HUES64 (cell line): ENCODE data around the gene AGAP5.
"Not testable (repeated sequence)": the region's sequence is repeated elsewhere in the genome, so short reads cannot be mapped to it uniquely, and the experiment has no call there.

Experiments
- H3K27ac ChIP-seq: 2 replicates; pipeline ENCODE4 v1.7.0; 2013; ENCODE audit warnings: low read depth, low read length, inconsistent platforms
- H3K27me3 ChIP-seq: 2 replicates; pipeline ENCODE4 v1.6.1; 2013; ENCODE audit warnings: mild to moderate bottlenecking, low read length; ENCODE audit not compliant: insufficient read depth
- H3K36me3 ChIP-seq: 2 replicates; pipeline ENCODE4 v1.6.1; 2013; ENCODE audit warnings: mild to moderate bottlenecking, low read length; ENCODE audit not compliant: insufficient read depth
- H3K4me1 ChIP-seq: 2 replicates; pipeline ENCODE4 v1.6.1; 2013; ENCODE audit warnings: mild to moderate bottlenecking, low read length, moderate library complexity; ENCODE audit not compliant: insufficient read depth
- H3K4me3 ChIP-seq: 2 replicates; pipeline ENCODE4 v1.5.1; 2013; ENCODE audit warnings: mild to moderate bottlenecking, low read length, moderate library complexity
- H3K9ac ChIP-seq: 2 replicates; pipeline ENCODE4 v1.6.1; 2013; ENCODE audit warnings: mild to moderate bottlenecking, low read depth, low read length
- H3K9me3 ChIP-seq: 2 replicates; pipeline ENCODE4 v1.6.1; 2013; ENCODE audit warnings: low read depth, low read length; ENCODE audit not compliant: insufficient read depth
- WGBS: fragments of 150-250, 120-280 bp; methylation state at CpG from one replicate; pipeline ENCODE4 v1.1.7; 2013; ENCODE audit warnings: missing lambda C conversion rate; 5-methylcytosine and 5-hydroxymethylcytosine counted together

AGAP5 gene

DNA sequence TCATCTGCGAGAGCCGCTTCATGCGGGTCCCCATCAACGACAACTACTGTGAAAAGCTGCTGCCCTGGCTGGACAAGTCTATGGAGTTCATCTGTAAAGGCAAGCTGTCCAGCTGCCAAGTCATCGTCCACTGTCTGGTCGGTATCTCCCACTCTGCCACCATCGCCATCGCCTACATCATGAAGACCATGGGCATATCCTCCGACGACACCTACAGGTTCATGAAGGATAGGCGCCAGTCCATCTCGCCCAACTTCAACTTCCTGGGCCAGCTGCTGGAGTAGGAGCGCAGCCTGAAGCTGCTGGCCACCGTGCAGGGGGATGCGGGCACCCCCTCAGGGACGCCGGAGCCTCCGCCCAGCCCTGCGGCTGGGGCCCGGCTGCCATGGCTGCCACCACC is 34.5 kb upstream of the AGAP5 start:
- Histone ChIP-seq H3K27me3 (no peaks in the 10 kb centered on the region), H3K9ac (no peak overlapping the region), H3K4me3 (no peak overlapping the region), H3K9me3 (no peaks in the 10 kb centered on the region), H3K36me3 (peaks cover 26% of the 10 kb centered on the region), H3K4me1 (peaks cover 3% of the 10 kb centered on the region; the same call in 1 of the 2 replicates), H3K27ac (no peak overlapping the region)
- WGBS: 97% methylated on average over 20 of the region's 20 CpGs

DNA sequence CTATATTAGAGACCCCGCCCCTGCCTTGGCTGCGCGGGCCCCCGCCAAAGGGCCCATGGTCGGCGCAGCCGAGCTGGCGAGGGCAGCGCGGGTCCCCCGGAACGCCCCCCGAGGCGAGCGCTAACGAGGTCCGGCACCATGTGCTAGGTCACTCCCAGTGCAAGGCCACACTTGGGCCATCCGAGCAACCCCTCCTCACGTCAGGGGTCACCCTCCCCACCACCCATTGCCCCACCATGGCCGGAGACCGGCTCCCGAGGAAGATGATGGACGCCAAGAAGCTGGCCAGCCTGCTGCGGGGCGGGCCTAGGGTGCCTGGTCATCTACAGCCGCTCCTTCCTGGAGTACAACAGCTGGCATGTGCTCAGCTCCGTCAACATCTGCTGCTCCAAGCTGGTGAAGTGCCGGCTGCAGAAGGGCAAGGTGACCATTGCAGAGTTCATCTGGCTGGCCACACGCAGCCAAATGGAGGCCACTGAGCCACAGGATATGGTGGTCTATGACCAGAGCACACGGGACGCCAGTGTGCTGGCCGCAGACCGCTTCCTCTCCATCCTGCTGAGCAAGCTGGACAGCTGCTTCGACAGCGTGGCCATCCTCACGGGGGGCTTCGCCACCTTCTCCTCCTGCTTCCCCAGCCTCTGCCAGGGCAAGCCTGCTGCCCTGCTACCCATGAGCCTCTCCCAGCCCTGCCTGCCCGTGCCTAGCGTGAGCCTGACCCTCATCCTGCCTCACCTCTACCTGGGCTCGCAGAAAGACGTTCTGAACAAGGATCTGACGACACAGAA is 33.9 kb upstream of the AGAP5 start:
- peaks cover 3% of the 10 kb centered on the region; the same call in 1 of the 2 replicates for H3K4me1 ChIP-seq
- H3K36me3 ChIP-seq: peaks cover 32% of the 10 kb centered on the region
- no peak overlapping the region for H3K27ac ChIP-seq
- no peak overlapping the region for H3K4me3 ChIP-seq
- 95% methylated on average over 42 of the region's 42 CpGs for WGBS
- no peaks in the 10 kb centered on the region for H3K27me3 ChIP-seq
- H3K9ac ChIP-seq: no peak overlapping the region
- H3K9me3 ChIP-seq: no peaks in the 10 kb centered on the region

DNA sequence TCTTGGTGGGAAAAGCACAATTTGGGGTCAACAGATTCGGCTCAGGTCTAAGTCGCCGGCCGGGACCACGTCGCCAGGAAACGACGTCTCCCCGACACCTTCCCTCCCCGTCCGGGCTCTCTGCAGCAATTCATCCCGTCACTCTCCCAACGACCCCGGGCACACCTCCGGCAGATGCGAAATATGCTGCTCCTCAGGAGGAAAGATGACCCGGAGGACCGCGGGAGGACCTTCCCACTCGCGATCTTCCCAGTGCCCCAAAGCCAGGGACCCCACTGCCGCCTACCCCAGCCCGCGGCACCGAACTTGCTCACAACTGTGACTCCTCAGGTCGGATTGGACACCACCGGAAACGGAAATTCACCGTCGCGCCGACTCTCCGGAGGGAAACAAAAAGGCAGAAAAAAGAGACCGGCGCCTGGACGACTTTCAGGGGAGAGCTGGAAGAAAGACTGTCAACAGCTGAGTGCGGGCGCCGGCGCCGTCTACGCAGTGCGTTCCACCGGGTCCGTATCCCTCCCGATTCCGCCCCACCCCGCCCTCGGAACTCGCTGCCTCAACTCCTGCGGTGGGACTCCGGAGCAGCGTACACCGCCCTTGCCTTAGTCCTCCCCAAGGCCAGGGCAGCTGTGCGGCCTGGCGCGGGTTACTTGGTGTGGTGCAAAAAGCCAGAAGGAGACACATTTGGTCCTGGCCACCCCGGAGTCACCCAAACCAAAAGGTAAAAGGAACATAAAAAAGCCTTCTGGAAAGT is 32.4 kb upstream of the AGAP5 start:
- Histone ChIP-seq H3K9me3 (no peaks in the 10 kb centered on the region), H3K4me3 (peak overlapping the region; percentile 95), H3K9ac (peak overlapping the region; percentile 94), H3K27me3 (no peaks in the 10 kb centered on the region), H3K27ac (peak overlapping the region; percentile 83), H3K4me1 (peaks cover 3% of the 10 kb centered on the region; the same call in 1 of the 2 replicates), H3K36me3 (peaks cover 39% of the 10 kb centered on the region)
- WGBS: under 1% methylated on average over 58 of the region's 58 CpGs

DNA sequence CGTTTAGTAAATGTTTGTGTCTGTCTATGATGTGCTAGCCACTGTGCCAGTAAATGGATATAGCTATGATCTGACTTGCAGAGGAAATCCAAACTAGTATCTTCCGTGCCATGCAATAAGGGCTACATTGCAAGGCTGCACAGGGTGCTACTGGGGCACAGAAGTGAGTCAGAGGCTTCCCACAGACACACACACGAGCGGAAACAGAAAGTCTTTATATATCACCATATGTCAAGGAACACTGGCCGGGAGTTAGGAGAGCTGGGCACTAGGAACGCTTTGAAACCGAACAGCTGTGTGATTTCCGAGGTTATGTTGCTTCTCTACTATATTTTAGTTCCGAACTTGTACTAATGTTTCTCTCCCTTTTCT is 31.9 kb upstream of the AGAP5 start:
- not testable (repeated sequence) for H3K27ac ChIP-seq, H3K9me3 ChIP-seq, H3K4me1 ChIP-seq, H3K27me3 ChIP-seq
- H3K36me3 ChIP-seq: peaks cover 44% of the 10 kb centered on the region
- peak overlapping the region; percentile 95 for H3K4me3 ChIP-seq
- peak overlapping the region; percentile 94 for H3K9ac ChIP-seq
- WGBS: under 1% methylated on average over 5 of the region's 9 CpGs

DNA sequence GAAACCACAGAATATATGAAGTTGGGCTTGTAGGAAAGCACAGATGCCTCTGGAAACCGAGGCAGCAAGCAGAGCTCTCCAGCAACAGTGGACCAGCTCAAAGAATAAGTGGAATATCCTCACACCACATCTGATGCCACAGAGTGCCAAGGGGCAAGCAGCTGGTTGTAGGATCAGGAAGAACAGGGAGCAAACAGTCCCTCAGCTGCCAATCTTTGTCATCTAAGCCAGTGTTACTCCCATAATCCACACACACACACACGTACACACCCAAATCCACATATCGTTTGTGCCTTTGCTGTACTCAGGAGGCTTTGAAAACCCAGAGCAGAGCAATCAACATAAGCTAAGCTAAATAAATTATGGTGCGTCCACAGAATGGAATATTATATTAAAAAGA is 25.6 kb upstream of the AGAP5 start:
- Histone ChIP-seq H3K36me3 (peaks cover 95% of the 10 kb centered on the region), H3K9ac (no peak overlapping the region), H3K9me3 (no peaks in the 10 kb centered on the region), H3K27me3 (no peaks in the 10 kb centered on the region), H3K4me1 (no peaks in the 10 kb centered on the region), H3K4me3 (no peak overlapping the region), H3K27ac (no peak overlapping the region)
- 62% methylated on average over 3 of the region's 4 CpGs for WGBS

DNA sequence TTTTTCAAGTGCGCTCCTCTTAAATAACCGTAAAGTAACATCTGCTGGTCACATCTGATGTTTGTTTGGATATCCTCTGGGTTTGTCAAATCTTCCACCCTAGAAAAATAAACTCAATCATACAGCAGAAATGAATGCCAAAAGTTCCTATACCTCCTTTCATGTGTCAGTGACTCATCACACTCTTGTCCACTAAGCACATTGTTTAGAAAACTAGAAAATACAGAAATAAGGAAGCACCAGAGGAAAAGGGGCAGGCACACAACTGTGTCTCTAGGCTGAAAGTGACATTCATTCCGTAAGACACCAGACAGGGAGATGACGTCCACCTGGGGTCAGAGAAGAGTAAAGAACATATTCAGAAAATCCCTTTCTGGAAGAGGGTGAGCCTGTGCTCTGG is 22.7 kb upstream of the AGAP5 start:
- H3K9me3 ChIP-seq, H3K27ac ChIP-seq, H3K4me3 ChIP-seq, H3K27me3 ChIP-seq, H3K4me1 ChIP-seq, H3K9ac ChIP-seq: not testable (repeated sequence)
- peaks cover 96% of the 10 kb centered on the region for H3K36me3 ChIP-seq
- WGBS: 97% methylated on average over 4 of the region's 4 CpGs

DNA sequence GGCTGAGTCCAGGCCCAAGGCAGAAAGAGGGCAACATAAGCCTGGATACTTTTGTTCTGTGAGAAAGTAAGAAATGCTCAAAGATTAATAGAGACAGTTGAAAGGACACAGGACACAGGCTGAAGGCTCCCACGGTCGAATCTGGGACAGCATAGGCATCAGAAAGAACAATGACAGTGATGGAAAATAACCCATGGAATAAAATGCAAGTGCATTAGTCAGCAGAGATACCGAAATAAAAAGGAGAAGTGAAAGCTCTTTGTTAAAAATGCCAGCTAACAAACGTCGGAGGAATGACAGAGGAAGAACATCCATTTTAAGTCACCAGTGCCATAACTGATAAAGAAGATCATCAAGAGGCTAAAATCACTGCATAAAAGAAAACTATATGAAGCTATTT is 19.6 kb upstream of the AGAP5 start:
- H3K27ac ChIP-seq: no peak overlapping the region
- H3K36me3 ChIP-seq: peaks cover 71% of the 10 kb centered on the region
- no peaks in the 10 kb centered on the region for H3K4me1 ChIP-seq
- 95% methylated on average over 5 of the region's 5 CpGs for WGBS
- H3K27me3 ChIP-seq: no peaks in the 10 kb centered on the region
- H3K9ac ChIP-seq: no peak overlapping the region
- H3K4me3 ChIP-seq: no peak overlapping the region
- no peaks in the 10 kb centered on the region for H3K9me3 ChIP-seq

DNA sequence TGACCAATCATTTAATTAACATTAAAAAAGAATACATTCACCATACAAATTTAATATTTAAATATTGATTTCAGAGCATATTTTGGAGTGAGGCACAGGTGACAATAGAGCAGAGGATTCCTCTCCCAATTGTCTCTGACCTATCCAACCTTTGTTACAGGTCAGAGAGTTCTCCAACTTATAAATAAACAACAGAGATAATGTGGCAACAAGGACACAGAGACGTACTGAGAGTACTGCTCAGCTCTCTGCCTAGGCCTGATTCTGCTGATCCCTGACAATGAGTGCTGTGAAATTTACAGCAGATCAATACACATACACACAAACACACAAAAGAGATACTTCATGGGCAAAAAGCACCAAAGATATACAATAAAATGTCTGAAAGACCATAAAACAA is 18.3 kb upstream of the AGAP5 start:
- peaks cover 58% of the 10 kb centered on the region for H3K36me3 ChIP-seq

DNA sequence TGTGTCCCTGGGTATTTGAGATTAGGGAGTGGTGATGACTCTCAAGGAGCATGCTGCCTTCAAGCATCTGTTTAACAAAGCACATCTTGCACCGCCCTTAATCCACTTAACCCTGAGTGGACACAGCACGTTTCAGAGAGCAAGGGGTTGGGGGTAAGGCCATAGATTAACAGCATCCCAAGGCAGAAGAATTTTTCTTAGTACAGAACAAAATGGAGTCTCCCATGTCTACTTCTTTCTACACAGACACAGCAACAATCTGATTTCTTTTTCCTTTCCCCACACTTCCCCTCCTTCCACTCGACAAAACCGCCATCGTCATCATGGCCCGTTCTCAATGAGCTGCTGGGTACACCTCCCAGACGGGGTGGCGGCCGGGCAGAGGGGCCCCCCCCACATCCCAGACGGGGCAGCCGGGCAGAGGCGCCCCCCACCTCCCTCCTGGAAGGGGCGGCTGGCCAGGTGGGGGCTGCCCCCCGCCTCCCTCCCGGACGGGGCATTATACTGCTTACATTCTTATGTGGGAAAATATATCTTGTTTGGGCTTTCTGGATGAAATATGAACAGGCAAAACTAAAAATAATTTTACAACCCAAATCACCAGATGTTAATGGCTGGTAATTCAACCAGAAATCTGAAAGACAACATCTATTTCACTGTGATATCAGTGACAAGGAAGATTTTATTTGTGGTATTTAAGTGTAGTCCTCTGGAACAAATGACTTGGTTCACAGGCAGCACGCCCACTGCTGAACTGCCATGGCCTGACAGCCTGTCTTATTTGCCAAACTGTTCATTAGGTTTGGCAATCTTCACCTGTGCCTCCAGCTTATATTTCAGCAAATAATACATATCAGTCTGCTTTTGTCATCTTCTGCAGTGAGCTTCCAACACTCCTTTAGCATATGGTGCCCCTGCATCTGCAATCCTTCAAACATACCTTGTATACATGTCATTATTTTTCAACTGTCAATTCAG is 17.6 kb upstream of the AGAP5 start:
- WGBS: 93% methylated on average over 14 of the region's 17 CpGs
- H3K27ac ChIP-seq, H3K9ac ChIP-seq, H3K4me3 ChIP-seq, H3K4me1 ChIP-seq, H3K9me3 ChIP-seq, H3K27me3 ChIP-seq: not testable (repeated sequence)
- H3K36me3 ChIP-seq: peaks cover 50% of the 10 kb centered on the region

More for the DNA sequence above, 18.3 kb upstream of the AGAP5 start:
- WGBS: 97% methylated on average over 1 of the region's 1 CpG
- H3K9me3 ChIP-seq: no peaks in the 10 kb centered on the region
- H3K27me3 ChIP-seq: no peaks in the 10 kb centered on the region
- no peak overlapping the region for H3K9ac ChIP-seq
- no peak overlapping the region for H3K27ac ChIP-seq
- no peaks in the 10 kb centered on the region for H3K4me1 ChIP-seq
- no peak overlapping the region for H3K4me3 ChIP-seq

DNA sequence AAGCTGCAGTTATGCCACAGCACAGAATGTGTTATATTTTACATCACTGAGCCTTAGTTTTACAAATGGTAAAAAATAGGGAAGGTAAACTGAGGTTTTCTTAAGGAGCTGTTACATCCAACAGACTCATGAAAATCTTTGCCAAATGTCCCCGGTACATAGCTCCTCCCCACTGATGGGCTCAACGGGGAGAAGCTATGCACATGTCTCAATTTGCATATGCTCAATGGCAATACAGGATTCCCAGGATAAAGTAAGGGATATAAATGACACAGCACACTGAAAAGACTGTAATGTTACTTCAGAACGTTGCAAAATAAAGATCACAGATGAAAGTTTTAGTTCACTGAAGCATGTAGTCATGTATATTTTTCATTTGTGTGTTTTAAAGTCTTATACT is 16.6 kb upstream of the AGAP5 start:
- H3K27me3 ChIP-seq, H3K4me3 ChIP-seq: not testable (repeated sequence)
- WGBS: 40% methylated on average over 1 of the region's 3 CpGs

DNA sequence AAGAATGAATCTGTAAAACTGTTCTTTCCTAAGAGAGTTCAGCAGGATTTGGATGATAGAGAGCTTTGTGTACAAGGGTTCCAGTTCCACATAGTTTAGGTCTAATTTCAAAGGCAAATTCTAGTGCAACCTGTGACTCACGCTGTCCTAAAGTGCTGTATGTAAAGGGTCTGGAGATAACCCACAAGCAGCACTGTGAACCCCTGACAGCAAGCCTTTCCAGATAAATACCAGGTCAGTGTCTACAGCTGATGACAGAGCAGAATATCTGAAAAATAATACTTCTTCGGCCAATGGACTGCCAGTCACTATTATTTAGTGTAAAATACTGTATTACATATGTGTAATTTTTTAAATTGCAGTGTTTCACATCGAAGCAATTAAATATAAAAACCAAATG is 16.0 kb upstream of the AGAP5 start:
- not testable (repeated sequence) for H3K4me3 ChIP-seq, H3K27me3 ChIP-seq, H3K9me3 ChIP-seq, H3K9ac ChIP-seq, H3K27ac ChIP-seq, H3K4me1 ChIP-seq
- peaks cover 40% of the 10 kb centered on the region for H3K36me3 ChIP-seq
- 100% methylated on average over 1 of the region's 3 CpGs for WGBS

More for the DNA sequence above, 16.6 kb upstream of the AGAP5 start:
- H3K9ac ChIP-seq, H3K4me1 ChIP-seq, H3K27ac ChIP-seq, H3K9me3 ChIP-seq: not testable (repeated sequence)
- peaks cover 46% of the 10 kb centered on the region for H3K36me3 ChIP-seq
